GM19238 (cell line): Measurements from ENCODE around the gene XKR7.

ENCODE experiments used
- DNase-seq: peaks from one replicate; pipeline ENCODE4 v3.0.0; 2011; ENCODE audit warnings: low spot score; ENCODE audit not compliant: insufficient read length

The XKR7 gene

GRCh38 chr20:32036716-32037485 lies 69.0 kb downstream of the XKR7 start:
- DNase-seq: no peak

- DNase-seq: no peak
Observed at GRCh38 chr20:32037929-32038328, 70.0 kb downstream of the XKR7 start.

- DNase-seq: no peak
Observed at GRCh38 chr20:32040142-32040953, 72.4 kb downstream of the XKR7 start.

- DNase-seq: no peak
Observed at GRCh38 chr20:32045999-32046398, 78.0 kb downstream of the XKR7 start.

GRCh38 chr20:32050324-32050841 lies 82.4 kb downstream of the XKR7 start:
- DNase-seq: no peak

GRCh38 chr20:32050851-32051556 lies 83.1 kb downstream of the XKR7 start:
- no peak for DNase-seq

GRCh38 chr20:32051720-32052089 lies 83.8 kb downstream of the XKR7 start:
- DNase-seq: no peak

- DNase-seq: no peak
Observed at GRCh38 chr20:32052090-32052777, 84.3 kb downstream of the XKR7 start, which contains the start of gene HCK. Gene HCK, plus strand, starts transcription at chr20:32052242.

- DNase-seq: no peak
Observed at GRCh38 chr20:32052778-32053362, 84.9 kb downstream of the XKR7 start.
